Inflammatory macrophage treated with lipopolysaccharide for 1 hour (primary cell): ENCODE data around the gene LTB4R2.
A peak's percentile ranks its signal among the peaks of the same experiment; 100 is the strongest.

ENCODE experiments used
- DNase-seq, 2 donors: peaks; one replicate each; pipeline ENCODE4 v3.0.0-alpha.2; 2020 to 2022

The LTB4R2 gene

GRCh38 chr14:24277606-24278321, 32.2 kb upstream of the LTB4R2 start:
- DNase-seq, result peak; percentile 77 to 88

GRCh38 chr14:24278424-24278823, 31.5 kb upstream of the LTB4R2 start:
- no peak for DNase-seq

GRCh38 chr14:24279301-24280186, 30.4 kb upstream of the LTB4R2 start:
- peak; percentile 53 to 85 for DNase-seq

GRCh38 chr14:24280797-24281460, 29.0 kb upstream of the LTB4R2 start:
- no peak for DNase-seq

- DNase-seq, result peak; percentile 36 to 47
Measured at GRCh38 chr14:24281636-24282035, 28.3 kb upstream of the LTB4R2 start.

- peak in 1 of 2 donors; percentile 29 for DNase-seq
Measured at GRCh38 chr14:24282736-24283135, 27.2 kb upstream of the LTB4R2 start.

- no peak for DNase-seq
Measured at GRCh38 chr14:24283796-24284460, 26.0 kb upstream of the LTB4R2 start.

GRCh38 chr14:24284501-24285035, 25.4 kb upstream of the LTB4R2 start:
- no peak for DNase-seq

- no peak for DNase-seq
Measured at GRCh38 chr14:24285351-24285750, 24.6 kb upstream of the LTB4R2 start.

- no peak for DNase-seq
Measured at GRCh38 chr14:24286996-24287395, 22.9 kb upstream of the LTB4R2 start.

- no peak for DNase-seq
Measured at GRCh38 chr14:24289649-24290280, 20.2 kb upstream of the LTB4R2 start.

- DNase-seq, result no peak
Measured at GRCh38 chr14:24290746-24291145, 19.2 kb upstream of the LTB4R2 start.

GRCh38 chr14:24291446-24292117, 18.4 kb upstream of the LTB4R2 start:
- no peak for DNase-seq

- DNase-seq, result no peak
Measured at GRCh38 chr14:24292118-24292807, 17.7 kb upstream of the LTB4R2 start.

GRCh38 chr14:24293525-24293924, 16.4 kb upstream of the LTB4R2 start:
- no peak for DNase-seq

- peak; percentile 86 to 89 for DNase-seq
Measured at GRCh38 chr14:24296341-24297157, 13.4 kb upstream of the LTB4R2 start.

GRCh38 chr14:24297190-24297964, 12.6 kb upstream of the LTB4R2 start:
- DNase-seq, result no peak

- no peak for DNase-seq
Measured at GRCh38 chr14:24298892-24299254, 11.1 kb upstream of the LTB4R2 start.
